Cardiac fibroblast (primary cell): ENCODE measurements around the gene TEAD4.

ENCODE experiments used
- DNase-seq, 2 donors: peaks; one replicate each; pipeline versions ENCODE4 v3.0.0 to v3.0.0-alpha.2; 2010; ENCODE audit warnings: low read depth in 2 of 2
- H3K4me3 ChIP-seq, 2 donors: replicated peaks in 1 of 2; 1 replicate in 1 of 2; 2 replicates in 1 of 2; pipeline ENCODE4 v1.5.1; 2011; ENCODE audit warnings: low read depth in 2 of 2, low read length in 2 of 2, mild to moderate bottlenecking in 2 of 2, moderate library complexity in 1 of 2
- CTCF ChIP-seq: IDR thresholded peaks from one replicate; pipeline ENCODE4 v1.5.1; 2011; ENCODE audit warnings: low read depth, mild to moderate bottlenecking, low read length, inconsistent platforms

The TEAD4 gene

GRCh38 chr12:2930865-2931264 is 28.3 kb upstream of the TEAD4 start:
- no peak for DNase-seq
- no peak for TF ChIP-seq CTCF

GRCh38 chr12:2933586-2933985 is 25.6 kb upstream of the TEAD4 start:
- TF ChIP-seq CTCF = no peak
- DNase-seq = no peak

More at GRCh38 chr12:2930865-2931264, 28.3 kb upstream of the TEAD4 start:
- H3K4me3 ChIP-seq = no peak overlapping the region

GRCh38 chr12:2934371-2934770 is 24.8 kb upstream of the TEAD4 start:
- TF ChIP-seq CTCF = no peak
- DNase-seq = no peak
- no peak overlapping the region for H3K4me3 ChIP-seq

More at GRCh38 chr12:2933586-2933985, 25.6 kb upstream of the TEAD4 start:
- no peak overlapping the region for H3K4me3 ChIP-seq

GRCh38 chr12:2936301-2936700 is 22.9 kb upstream of the TEAD4 start:
- H3K4me3 ChIP-seq = no peak overlapping the region
- no peak for TF ChIP-seq CTCF
- no peak for DNase-seq

GRCh38 chr12:2937500-2937899 is 21.7 kb upstream of the TEAD4 start:
- no peak overlapping the region for H3K4me3 ChIP-seq
- DNase-seq = peak in 1 of 2 donors; percentile 29
- no peak for TF ChIP-seq CTCF

GRCh38 chr12:2939191-2939590 is 20.0 kb upstream of the TEAD4 start:
- no peak overlapping the region for H3K4me3 ChIP-seq
- no peak for DNase-seq
- TF ChIP-seq CTCF = no peak

- TF ChIP-seq CTCF = no peak
- DNase-seq = no peak
These were observed 18.6 kb upstream of the TEAD4 start for GRCh38 chr12:2940564-2940963.

More at GRCh38 chr12:2940564-2940963, 18.6 kb upstream of the TEAD4 start:
- no peak overlapping the region for H3K4me3 ChIP-seq
